Hematopoietic multipotent progenitor cell treated with erythropoietin and hydrocortisone succinate and interleukin-3 and kit ligand, for 6 days (in vitro differentiated cells): Measurements from ENCODE around the gene EXT2.

ENCODE experiments used
- DNase-seq: peaks from one replicate; pipeline ENCODE4 v3.0.0-alpha.2; 2015

The EXT2 gene

GRCh38 chr11:44207292-44207691 is 111.8 kb downstream of the EXT2 start:
- DNase-seq = no peak

GRCh38 chr11:44208976-44209603 is 113.6 kb downstream of the EXT2 start:
- no peak for DNase-seq

DNA sequence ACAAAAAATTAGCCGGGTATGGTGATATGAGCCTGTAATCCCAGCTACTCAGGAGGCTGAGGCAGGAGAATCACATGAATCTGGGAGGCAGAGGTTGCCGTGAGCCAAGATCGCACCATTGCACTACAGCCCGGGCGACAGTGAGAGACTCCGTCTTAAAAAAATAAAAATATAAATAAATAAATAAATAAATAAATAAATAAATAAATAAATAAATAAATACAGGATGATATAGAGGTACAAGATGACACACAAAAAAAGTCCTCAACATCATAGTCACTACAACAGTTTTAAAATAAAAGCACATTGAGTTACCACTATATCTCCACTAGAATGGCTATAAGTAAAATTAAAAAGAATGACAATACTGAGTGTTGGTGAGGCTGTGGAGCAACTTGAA is 116.7 kb downstream of the EXT2 start:
- no peak for DNase-seq

DNA sequence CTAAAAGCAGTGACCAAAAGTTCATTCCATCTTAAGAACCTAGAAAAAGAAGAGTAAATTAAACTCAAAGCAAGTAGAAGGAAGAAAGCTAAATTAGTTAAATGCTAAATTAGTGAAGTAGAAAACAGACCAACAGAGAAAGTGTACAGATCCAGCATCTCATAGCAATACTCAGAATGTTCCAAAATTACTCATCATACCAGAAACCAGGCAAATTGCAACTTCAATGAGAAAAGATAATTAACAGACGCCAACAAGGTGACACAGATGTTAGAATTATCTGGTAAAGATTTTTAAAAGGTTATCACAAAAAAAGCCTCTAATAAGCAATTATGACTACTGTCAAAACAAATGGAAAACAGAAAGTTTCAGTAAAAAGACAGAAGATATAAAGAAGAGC is 117.7 kb downstream of the EXT2 start:
- DNase-seq = no peak

- DNase-seq = no peak
Observed at GRCh38 chr11:44217432-44217831, 122.0 kb downstream of the EXT2 start.

DNA sequence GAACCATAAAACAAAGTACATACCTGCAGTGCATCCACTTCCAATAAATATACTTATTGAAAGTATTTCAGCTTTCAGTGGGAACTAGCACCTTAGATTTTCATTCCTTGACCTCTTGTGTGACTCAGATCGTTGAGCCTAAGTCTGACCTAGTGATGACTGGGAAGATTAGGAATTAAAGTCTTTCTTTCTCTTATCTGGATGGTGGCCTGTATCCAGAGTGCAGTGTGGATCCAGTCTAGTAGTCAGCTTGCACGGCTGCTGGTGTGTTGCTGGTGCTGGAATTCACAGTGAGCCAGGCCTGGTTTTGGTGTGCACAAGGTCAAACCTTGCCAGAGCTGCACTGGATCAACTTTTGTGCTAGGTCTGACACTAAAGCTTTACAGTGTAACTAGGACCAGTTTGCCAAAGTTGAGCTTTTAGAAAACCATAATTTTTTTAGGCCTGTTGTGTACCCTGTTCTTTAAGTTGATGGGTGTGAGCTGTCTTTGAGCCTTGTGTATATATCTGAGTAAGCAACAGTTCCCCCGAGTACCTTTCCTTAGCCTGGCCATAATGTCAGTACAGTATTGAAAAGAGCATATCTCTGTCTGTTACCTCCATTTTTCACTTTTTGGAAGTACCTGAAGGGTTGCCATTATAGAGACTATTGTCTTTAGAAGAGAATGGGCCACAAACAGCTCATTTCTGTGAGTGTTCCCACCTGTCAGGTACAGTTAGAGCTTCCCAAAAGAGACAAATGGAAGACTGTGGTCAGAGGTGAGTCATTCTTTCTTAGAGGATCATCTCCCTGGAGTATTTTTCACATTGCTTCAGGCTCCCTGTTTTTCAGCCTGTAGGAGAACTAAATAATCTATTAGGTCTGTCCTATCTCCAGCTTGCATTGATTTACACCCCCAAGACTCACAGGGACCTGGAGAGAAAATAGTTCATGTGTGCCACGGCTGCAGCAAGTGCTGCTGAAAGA is 124.6 kb downstream of the EXT2 start:
- no peak for DNase-seq

- no peak for DNase-seq
Observed at GRCh38 chr11:44221456-44221855, 126.0 kb downstream of the EXT2 start.

DNA sequence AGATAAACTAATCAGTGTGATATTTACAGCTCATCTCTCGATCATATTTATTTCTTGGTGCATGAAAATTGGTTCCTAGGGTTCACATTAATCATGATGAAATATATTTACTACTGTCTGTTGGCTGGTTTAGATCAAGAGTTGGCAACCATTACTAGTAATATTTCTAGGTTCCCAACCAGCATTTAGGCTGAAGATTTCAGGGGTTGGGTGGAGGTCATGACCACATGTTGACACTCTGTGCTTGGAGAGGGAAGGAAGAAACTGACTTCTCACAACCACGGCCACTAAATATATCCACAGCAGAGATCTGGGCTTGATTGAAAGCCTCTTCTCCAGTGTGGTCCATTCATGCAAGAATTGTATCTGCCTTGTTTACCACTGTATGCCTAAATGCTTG is 126.5 kb downstream of the EXT2 start:
- DNase-seq = no peak

DNA sequence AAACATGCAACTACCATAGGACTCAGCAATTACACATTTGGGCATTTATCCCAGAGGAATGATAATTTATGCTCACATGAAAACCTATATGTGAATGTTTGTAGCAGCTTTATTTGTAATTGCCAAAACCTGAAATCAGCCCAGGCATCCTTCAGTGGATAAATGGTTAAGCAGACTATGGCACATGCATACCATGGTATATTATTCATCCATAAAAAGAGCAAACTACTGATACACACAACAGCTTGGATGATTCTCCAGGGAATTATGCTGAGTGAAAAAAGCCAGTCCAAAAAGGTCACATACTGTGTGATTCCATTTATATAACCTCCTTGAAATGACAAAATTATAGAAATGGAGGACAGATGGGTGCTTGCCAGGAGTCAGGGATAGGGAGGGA is 127.8 kb downstream of the EXT2 start:
- DNase-seq = no peak

DNA sequence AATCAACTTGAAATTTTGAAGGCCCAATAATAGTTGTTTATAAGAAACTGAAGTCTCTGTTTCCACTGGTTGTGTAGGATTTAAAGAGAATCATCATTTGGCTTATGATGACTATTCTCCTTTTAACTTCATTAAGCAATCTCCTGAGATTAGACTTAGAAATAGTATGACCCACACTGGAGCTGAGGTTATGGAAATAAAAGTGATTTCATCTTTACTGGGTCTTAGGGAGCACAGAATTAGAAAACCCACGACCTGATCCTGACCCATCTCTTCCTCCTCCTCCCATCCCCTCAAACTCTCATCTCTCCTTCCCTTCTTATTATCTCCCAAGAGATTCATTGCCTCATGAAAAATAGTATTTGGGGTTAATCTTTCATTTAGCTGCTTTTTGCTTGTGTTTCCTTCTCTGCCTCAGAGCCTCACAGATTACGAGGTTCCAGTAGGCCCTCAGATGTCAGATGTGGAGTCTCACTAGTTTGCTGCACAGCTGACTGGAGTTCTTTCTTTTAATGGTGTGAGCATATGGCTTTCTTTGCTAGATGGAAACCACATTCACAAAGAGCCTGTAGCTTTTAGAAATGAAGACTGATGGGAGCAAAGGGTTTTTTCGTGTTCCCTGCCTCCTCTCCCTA is 129.5 kb downstream of the EXT2 start:
- no peak for DNase-seq

DNA sequence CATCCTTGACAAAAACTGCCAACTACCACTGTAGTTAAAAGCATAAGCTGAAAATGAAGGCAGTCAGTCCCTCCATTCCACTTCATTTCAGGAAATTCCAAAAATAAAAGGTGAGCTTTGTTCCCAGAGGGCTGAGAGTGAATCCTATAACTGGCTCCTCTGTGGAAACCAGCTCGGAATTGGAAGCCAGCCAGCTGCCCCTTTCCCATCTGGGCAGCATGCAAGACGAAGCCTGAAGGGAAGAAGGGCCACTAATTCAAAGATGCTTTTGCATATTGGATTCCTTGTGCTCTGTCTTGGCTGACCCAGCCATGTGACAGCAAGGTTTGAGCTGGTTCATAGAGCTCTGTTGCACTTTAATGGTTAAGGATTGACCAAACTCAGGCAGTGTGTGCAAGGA is 131.0 kb downstream of the EXT2 start:
- DNase-seq = no peak

DNA sequence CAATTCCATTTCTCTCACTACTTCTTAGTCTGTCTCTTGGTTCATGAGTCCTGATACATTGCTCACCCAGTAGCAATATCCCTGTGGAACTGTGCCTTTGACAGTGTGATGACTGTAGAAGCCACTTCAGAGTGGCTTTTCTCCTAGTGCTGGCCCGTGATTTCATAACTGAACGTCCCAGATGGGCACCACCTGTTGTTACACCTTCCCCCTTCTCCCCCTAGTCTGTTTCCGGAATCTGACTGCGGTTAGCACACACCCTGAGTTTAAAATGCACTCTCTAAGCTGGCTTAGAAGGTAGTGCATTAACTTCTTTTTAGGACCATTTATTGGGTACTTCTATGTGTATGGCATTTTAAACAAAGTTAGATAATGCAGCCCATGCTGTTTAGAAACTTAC is 131.5 kb downstream of the EXT2 start:
- DNase-seq = no peak

DNA sequence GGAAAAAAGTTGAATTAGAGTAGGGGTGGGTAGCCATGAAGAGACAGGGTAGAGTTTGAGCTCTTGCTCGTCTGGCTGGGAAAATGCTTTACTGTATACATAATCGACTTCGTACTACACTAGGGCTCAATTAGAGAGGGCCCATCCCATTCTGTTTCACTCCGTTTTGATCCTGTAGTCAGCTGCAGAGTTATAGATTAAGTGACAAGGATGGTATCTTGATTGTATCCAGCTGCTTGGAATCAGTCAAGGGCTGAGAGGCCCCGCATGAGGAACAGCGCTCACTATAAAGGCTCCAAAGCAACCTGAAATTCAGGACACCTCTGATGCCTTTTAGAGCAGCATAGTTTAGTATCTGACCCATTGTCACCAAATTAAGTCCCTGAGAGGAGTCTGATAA is 132.9 kb downstream of the EXT2 start:
- DNase-seq = no peak

DNA sequence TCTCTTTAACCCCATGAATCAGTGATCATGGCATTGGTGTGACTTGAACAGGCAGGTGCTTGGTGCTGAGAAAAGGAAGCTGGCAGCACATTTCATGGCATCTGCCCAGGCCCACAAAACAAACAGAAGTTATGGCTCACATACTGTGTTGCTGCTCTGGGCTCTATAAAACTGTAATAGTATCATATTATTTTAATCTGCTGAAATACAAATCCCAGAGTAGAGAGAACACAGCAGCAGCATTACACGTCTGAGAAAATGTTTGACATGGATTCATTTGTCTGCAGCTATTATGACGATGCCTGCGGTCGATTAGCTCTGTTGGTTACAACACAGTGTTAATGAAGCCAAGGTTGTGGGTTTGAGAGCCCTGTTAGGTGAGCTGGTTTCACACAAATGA is 133.6 kb downstream of the EXT2 start:
- no peak for DNase-seq

GRCh38 chr11:44229624-44230023 is 134.1 kb downstream of the EXT2 start:
- no peak for DNase-seq

DNA sequence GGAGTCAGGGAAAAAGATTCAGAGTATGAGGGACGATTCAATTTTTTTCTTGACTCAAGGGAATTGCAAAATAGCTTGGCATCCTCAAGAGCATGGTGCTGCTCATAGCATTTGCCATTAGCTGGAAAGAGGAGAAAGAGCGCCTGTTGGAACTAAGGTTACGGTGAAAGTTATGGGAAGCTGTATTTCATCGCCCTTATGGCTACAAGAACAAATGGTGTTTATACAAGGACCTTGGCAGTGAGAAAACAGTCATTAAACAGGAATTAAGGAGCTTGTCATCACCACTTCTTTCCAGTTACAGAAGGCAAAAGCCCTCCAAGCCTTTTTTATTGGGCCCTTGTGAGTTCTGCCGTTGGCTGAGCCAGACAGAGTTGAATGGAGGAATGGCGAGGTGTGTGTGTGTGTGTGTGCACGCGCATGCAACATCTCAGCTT is 140.3 kb downstream of the EXT2 start:
- no peak for DNase-seq

- no peak for DNase-seq
Observed at GRCh38 chr11:44236296-44236695, 140.8 kb downstream of the EXT2 start.

DNA sequence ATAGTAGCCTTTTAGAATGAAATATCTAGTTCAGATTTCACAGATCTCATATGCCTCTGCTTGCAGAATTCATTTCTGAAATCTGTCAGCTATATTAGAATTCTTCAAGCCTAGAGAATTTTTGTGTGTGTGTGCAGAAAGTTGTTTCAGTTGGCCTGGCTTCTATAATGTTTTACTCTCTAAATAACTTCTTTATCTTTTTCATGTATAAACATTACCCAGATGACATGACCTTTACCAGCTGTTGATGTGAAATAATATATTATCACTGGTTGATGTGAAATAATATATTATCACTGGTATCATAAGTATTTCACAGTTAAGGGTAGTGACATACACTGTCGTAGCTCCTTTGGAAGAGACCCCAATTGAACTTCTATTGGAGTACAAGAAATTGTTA is 141.7 kb downstream of the EXT2 start:
- no peak for DNase-seq

DNA sequence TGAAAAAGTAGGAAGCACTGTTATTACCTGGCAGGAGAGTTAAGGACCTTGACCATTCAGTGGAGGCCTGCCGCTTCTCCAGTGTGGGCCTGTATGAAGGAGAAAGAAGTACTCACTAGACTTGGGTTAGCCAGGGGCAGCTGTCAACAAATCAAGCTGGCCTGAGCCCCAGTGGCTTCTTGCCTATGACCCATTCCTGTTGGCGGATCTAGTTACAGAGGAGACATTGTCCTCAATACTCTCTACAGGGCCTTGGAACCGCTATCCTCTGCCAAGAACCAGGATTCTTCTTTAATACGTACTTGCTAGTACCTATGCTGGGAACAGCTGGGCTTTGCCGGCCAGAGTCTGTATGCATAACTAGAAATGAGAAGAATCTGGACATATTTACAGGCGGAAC is 146.4 kb downstream of the EXT2 start:
- DNase-seq = no peak

DNA sequence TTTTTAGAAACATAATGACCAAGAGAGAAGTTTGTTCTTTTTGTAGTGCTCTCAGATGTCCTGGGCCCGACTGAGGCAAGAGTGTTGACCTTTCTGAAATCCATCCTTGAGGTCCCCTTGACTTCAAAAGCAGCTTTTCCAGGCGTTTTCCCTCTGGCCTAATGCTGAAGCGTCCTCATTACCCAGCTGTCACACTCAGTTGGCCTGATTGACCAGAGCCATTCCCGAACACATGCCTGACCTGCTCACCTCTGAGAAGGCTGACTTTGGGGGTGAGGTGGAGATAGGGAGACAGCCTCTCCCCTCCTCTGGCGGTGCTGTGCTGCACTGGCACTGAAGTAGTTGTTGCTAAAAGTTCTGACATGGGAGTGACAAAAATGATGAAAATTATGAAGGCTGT is 147.6 kb downstream of the EXT2 start:
- no peak for DNase-seq

GRCh38 chr11:44243595-44244343 is 148.3 kb downstream of the EXT2 start:
- DNase-seq = no peak

- no peak for DNase-seq
Observed at GRCh38 chr11:44244639-44245310, 149.3 kb downstream of the EXT2 start.

DNA sequence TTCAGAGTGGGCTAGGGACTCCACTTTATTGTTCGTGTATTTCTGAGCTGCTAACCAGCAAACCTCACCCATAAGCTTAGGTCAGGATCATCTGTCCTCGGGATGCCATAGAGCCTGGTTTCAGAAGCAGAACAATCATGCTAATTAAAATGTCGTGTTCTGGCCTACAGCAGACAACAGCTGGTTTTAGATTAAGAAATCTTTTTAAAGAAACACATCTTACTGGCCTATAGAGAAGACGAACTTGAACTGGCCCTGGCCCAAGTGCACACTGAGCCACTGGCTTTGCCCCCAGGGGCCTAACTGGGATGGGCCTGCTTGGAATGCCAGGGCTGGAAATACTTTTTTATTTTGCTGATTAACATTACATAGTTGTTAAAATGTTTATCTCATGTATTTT is 151.2 kb downstream of the EXT2 start:
- DNase-seq = no peak
